H54 (cell line): ENCODE data around the gene GNA12.

ENCODE experiments used
- DNase-seq: peaks from one replicate; pipeline ENCODE4 v3.0.0; 2011; ENCODE audit warnings: low spot score, mixed read lengths; ENCODE audit not compliant: insufficient read length
- FAIRE-seq: peaks from 3 replicates; lab custom pipeline; 2011; peaks lifted over from hg19 to GRCh38; lab: Jason Lieb, UNC
- POLR2A ChIP-seq: IDR thresholded peaks from 2 replicates; pipeline ENCODE4 v1.6.1; 2011; ENCODE audit warnings: low read depth, mild to moderate bottlenecking, low read length

GNA12 gene, protein sequence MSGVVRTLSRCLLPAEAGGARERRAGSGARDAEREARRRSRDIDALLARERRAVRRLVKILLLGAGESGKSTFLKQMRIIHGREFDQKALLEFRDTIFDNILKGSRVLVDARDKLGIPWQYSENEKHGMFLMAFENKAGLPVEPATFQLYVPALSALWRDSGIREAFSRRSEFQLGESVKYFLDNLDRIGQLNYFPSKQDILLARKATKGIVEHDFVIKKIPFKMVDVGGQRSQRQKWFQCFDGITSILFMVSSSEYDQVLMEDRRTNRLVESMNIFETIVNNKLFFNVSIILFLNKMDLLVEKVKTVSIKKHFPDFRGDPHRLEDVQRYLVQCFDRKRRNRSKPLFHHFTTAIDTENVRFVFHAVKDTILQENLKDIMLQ

GRCh38 chr7:2844153-2845033 is at the start of gene GNA12:
TSS of gene GNA12 (minus strand) at chr7:2844308. CDS start at chr7:2844161, 147 bp downstream.
- FAIRE-seq = peak; percentile 85
- peak; percentile 93 for TF ChIP-seq POLR2A
- peak; percentile 99 for DNase-seq

GRCh38 chr7:2893411-2893861 is 49.3 kb upstream of the GNA12 start:
- DNase-seq (no peak), FAIRE-seq (no peak)
- no peak for TF ChIP-seq POLR2A

- no peak for TF ChIP-seq POLR2A
- FAIRE-seq (no peak), DNase-seq (no peak)
Observed at GRCh38 chr7:2892549-2892948, 48.4 kb upstream of the GNA12 start.

- TF ChIP-seq POLR2A = no peak
- DNase-seq = no peak
- FAIRE-seq = no peak
Observed at GRCh38 chr7:2887816-2888215, 43.7 kb upstream of the GNA12 start.

GRCh38 chr7:2886900-2887299 is 42.8 kb upstream of the GNA12 start:
- FAIRE-seq (no peak), DNase-seq (peak; percentile 93)
- no peak for TF ChIP-seq POLR2A

DNA sequence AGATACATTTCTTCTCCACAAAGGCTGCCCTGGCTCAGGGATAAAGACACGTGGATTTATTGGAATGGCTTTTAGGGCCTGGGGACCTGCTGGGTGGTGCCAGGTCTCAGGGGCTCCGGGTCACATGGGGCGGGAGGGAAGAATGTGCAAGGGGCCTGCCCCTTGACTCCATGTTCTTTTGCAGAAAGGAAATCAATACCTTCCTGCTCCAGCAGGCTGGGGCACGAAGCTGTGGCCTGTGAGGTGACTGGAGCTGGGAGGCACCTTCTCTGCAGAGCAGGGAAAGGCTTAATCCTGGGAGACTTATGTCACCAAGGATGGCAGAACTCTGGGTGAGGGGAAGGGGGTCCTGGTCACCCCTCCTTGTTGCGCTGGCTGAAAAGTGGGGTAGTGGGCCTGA is 42.3 kb upstream of the GNA12 start:
- DNase-seq (no peak), FAIRE-seq (no peak)
- no peak for TF ChIP-seq POLR2A

- DNase-seq (no peak), FAIRE-seq (no peak)
- no peak for TF ChIP-seq POLR2A
Observed at GRCh38 chr7:2884161-2884560, 40.1 kb upstream of the GNA12 start.

GRCh38 chr7:2883101-2883500 is 39.0 kb upstream of the GNA12 start:
- no peak for FAIRE-seq
- TF ChIP-seq POLR2A = no peak

DNA sequence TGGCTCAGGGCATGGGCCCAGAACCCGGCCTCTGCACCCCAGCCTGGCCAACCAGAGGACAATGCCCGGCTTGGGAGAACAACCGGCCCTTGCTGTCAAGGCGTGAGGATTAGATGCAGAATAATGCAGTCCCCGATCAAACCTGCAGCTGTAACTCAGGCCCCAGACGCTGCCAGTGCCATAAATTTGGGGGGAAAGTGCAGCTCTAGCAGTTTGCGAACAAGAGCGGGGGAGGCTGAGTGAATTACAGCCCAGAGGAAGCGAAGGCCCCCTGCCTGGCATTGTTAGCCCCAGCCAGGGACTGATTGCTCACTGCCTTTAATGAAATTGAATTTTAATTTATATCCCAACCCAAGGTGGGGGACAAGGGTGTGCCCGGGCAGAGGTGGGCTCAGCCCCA is 38.0 kb upstream of the GNA12 start:
- no peak for FAIRE-seq
- TF ChIP-seq POLR2A = no peak
- no peak for DNase-seq

More at GRCh38 chr7:2883101-2883500, 39.0 kb upstream of the GNA12 start:
- no peak for DNase-seq

DNA sequence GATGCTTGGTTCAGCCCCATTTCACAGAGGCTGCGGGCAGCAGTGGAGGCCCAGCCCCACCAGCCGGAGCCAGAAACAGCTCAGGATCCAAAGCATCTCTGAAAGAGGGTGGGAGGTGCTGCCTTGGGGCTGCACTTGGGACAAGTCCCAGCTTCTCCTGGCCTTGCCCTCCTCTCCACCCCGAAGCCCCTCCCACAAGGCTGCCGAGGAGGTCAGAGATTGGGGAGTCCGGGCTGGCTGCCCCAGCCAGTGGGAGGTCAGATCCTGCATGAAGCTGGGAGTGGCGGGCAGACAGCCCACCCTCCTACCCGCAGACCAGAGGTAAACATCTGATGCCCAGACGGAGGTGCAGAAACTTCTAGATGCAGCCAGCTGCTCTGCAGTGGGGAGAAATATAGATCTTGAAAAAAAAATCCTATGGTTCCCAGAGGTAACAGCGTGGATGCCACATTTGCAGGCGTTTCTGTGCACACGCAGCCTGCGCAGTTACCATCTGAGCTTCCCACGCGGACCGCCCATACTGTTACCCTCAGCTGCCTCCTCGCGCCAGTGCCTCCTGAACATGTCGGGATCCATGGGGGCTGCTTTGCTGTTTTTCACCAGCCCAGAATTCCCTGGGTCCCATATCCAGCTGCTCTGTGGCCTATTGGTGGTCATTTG is 36.9 kb upstream of the GNA12 start:
- DNase-seq (no peak), FAIRE-seq (no peak)
- TF ChIP-seq POLR2A = no peak

DNA sequence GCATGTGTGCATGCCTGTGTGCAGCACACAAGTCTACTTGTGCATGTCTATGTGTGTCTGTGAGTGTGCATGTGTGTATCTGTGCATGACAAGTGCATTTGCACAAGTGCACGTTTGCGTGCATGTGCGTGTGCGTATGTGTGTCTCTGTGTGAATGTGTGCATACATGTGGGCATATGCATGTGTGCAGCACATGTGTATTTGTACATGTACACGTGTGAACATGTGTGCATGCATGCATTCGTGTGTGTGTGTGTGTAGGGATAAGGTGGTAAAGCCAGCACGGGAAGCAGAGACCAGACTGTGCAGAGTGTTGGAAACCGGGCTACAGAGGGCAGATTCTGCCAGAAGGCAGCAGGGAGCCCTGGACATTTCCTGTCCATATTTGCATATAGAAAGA is 35.9 kb upstream of the GNA12 start:
- DNase-seq (no peak), FAIRE-seq (no peak)
- TF ChIP-seq POLR2A = no peak

DNA sequence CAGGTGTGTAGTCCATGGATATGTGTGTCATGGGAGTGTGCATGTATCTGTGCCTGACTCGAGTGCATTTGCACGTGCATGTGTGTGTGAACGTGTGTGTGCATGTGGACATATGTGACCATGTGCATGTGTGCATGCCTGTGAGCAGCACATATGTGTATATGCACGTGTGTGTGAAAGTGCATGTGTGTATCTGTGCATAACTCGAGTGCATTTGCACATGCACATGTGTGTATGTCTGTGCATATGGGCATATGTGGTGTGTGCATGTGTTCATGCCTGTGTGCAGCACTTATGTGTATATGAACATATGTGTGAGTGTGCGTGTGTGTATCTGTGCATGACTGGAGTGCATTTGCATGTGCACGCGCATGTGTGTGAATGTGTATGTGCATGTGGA is 35.2 kb upstream of the GNA12 start:
- no peak for FAIRE-seq
- no peak for TF ChIP-seq POLR2A
- no peak for DNase-seq

GRCh38 chr7:2878306-2878705 is 34.2 kb upstream of the GNA12 start:
- TF ChIP-seq POLR2A = no peak
- no peak for FAIRE-seq
- DNase-seq = no peak
